Calu3 (cell line): Measurements from ENCODE around the gene MAP2K7. TPM values are rescaled to one million over a fixed set of nuclear protein-coding genes. Genes with fewer than 3 reads are reported as not detected.

Experiments
- BruUV-seq: library from RNA; stranded (reverse); fragments of 400-500 nt; replicated peaks from 2 replicates; lab custom pipeline; 2021; lab: Mats Ljungman, UMichigan
- CTCF ChIA-PET: fragments of 300-600 bp; sonication (Branson Sonifier 250); formaldehyde crosslinking; loops from one replicate; lab custom pipeline; 2022; ENCODE audit warnings: antibody characterized with exemption; lab: Charles Lee
- DNase-seq: peaks from one replicate; pipeline ENCODE4 v3.0.0; 2022
- H3K27ac Mint-ChIP-seq: one replicate; pipeline ENCODE4 v1.8.0; 2022; ENCODE audit warnings: mixed read lengths; ENCODE audit not compliant: unreplicated experiment
- H3K27me3 Mint-ChIP-seq: one replicate; pipeline ENCODE4 v1.8.0; 2022; ENCODE audit warnings: mixed read lengths; ENCODE audit not compliant: unreplicated experiment
- H3K36me3 Mint-ChIP-seq: one replicate; pipeline ENCODE4 v1.8.0; 2022; ENCODE audit warnings: mild to moderate bottlenecking, moderate library complexity, mixed read lengths; ENCODE audit not compliant: insufficient read depth, unreplicated experiment
- H3K4me1 Mint-ChIP-seq: one replicate; pipeline ENCODE4 v1.8.0; 2022; ENCODE audit warnings: mild to moderate bottlenecking, low read depth, mixed read lengths; ENCODE audit not compliant: unreplicated experiment
- H3K4me3 Mint-ChIP-seq: one replicate; pipeline ENCODE4 v1.8.0; 2022; ENCODE audit warnings: mild to moderate bottlenecking, low read depth, moderate library complexity, mixed read lengths; ENCODE audit not compliant: unreplicated experiment
- H3K9me3 Mint-ChIP-seq: one replicate; pipeline ENCODE4 v1.8.0; 2022; ENCODE audit warnings: low read depth, mixed read lengths; ENCODE audit not compliant: unreplicated experiment
- intact Hi-C: fragments of 100-400 bp; cut with micrococcal nuclease; formaldehyde crosslinking; loops from one replicate; pipeline ENCODE4 v1.10.0; 2022; ENCODE audit not compliant: unreplicated experiment
- total RNA-seq: library from RNA; stranded (reverse); gene quantifications from 2 replicates; pipeline ENCODE4 v1.2.3, GENCODE V29; 2022
- TF ChIP-seq, protein P1 (sequence below): fragments of 200-600 bp; IDR thresholded peaks from one replicate; pipeline ENCODE4 v1.8.0; 2022; ENCODE audit warnings: antibody characterized with exemption; ENCODE audit not compliant: unreplicated experiment

The MAP2K7 gene
- total RNA-seq, 1 experiment from 2014 or later: 28.0 TPM

DNA sequence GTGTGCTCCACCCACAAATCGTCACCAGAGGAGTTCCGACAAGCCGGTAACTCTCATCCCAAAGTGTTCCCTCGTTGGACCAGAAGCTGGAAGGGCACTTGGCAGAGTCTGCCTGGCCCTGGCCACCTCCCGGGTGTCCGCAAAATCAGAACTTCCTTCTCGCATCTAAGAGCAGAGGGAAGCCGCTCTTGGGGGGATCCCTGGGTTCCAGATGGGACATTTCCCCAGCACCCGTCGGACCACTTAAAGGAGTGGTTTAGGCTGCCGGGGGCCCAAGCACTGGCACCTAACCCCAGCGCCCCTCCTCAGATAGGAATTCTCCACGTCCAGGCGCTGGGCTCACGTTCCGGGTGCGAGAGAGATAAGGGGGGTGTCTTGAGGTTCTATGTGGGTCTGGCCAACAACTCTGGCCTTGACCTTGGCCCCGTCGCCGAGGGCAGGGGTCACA, 857 bp upstream of the MAP2K7 start:
- intact Hi-C loops: no loop called here
- H3K4me1 Mint-ChIP-seq: peaks cover 16% of the 10 kb centered on the region
- H3K9me3 Mint-ChIP-seq: no peaks in the 10 kb centered on the region
- H3K4me3 Mint-ChIP-seq: peak overlapping the region; percentile 90
- CTCF ChIA-PET: interaction anchor here (0.6 to 1.5 kb wide), 4 partner anchors 8 to 33 kb away, joined by 3 to 5 read pairs (median 4); partner anchors contain the start of gene SNAPC2
- peak overlapping the region; percentile 95 for H3K27ac Mint-ChIP-seq
- BruUV-seq: TSS peak; percentile 81
- no peak for DNase-seq
- no peaks in the 10 kb centered on the region for H3K27me3 Mint-ChIP-seq
- TF ChIP-seq, protein P1, sequence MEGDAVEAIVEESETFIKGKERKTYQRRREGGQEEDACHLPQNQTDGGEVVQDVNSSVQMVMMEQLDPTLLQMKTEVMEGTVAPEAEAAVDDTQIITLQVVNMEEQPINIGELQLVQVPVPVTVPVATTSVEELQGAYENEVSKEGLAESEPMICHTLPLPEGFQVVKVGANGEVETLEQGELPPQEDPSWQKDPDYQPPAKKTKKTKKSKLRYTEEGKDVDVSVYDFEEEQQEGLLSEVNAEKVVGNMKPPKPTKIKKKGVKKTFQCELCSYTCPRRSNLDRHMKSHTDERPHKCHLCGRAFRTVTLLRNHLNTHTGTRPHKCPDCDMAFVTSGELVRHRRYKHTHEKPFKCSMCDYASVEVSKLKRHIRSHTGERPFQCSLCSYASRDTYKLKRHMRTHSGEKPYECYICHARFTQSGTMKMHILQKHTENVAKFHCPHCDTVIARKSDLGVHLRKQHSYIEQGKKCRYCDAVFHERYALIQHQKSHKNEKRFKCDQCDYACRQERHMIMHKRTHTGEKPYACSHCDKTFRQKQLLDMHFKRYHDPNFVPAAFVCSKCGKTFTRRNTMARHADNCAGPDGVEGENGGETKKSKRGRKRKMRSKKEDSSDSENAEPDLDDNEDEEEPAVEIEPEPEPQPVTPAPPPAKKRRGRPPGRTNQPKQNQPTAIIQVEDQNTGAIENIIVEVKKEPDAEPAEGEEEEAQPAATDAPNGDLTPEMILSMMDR: no peak
- peaks cover 45% of the 10 kb centered on the region for H3K36me3 Mint-ChIP-seq

DNA sequence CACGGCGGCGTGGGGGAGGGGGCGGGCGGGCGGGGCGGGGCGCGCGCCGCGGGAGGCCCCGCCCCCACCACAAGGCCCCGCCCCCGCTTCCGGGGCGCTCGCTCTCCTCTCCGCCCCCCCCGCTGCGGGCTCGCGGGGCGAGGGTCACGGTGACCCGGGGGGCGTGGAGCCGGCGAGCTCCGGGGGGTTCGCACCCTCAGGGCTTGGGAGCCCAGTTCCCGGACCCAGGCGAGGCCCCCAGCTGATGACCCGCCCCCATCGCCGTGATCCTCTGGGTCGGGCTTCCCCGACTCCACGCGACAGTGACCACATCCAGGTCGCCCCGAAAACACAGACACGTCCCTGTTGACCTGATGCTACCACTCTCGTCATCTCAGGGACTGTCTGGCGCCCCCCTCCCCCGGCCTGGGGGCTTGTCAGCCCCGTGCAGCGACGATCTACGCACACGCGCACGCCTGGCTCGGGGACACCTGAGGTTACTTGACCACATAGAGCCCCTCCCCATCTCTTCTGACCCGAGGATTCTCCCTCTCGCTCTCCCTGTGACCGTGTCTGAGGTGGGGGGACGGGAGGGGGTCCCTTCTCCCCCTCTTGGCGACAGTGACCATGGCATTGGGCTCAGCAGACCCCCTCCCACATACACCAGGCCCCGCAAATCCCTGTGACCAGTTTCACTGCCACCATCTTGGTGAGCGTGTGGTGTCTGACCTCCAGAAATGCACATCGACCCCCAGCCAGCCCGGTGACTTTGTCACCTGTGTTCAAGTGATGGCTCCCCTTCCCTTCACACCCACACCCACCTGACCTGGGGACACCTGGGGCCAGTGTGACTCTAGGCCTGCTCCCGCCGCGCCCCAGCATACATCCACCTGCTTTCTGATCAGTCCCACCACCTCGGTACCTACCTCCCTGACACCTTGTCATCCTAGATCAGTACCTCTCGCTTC, 670 bp downstream of the MAP2K7 start:
- H3K9me3 Mint-ChIP-seq: no peaks in the 10 kb centered on the region
- DNase-seq: no peak
- no peaks in the 10 kb centered on the region for H3K27me3 Mint-ChIP-seq
- peak overlapping the region; percentile 80 for H3K27ac Mint-ChIP-seq
- CTCF ChIA-PET: interaction anchor here (0.6 to 1.5 kb wide), 3 partner anchors 10 to 51 kb away, joined by 3 to 5 read pairs (median 4); no protein-coding TSS in a partner anchor
- peak overlapping the region; percentile 90 for H3K4me3 Mint-ChIP-seq
- peaks cover 45% of the 10 kb centered on the region for H3K36me3 Mint-ChIP-seq
- TF ChIP-seq, protein P1: no peak
- H3K4me1 Mint-ChIP-seq: peaks cover 16% of the 10 kb centered on the region
- intact Hi-C loops: no loop called here
- BruUV-seq: TSS peak; percentile 69

DNA sequence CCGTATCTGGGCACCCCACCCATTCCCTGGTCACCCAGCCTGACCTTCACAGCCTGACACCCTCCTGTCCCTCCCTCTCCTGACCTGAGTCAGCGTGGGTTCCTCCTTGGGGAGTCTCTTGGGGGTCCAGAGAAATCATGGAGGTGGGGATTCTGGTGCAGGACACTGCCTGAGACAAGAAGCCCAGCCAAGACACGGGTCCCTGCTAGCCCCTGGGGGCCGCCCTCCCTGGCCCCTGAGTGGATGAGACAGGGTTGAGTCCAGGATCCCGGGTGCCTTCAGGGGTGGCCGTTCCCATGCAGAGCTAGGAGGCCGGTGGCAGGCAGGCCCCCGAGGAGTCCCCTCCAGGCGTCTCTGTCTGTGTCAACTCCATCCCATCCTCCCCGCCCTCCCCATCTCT, 1.6 kb downstream of the MAP2K7 start:
- Mint-ChIP-seq H3K4me3 (peak overlapping the region; percentile 90), H3K9me3 (no peaks in the 10 kb centered on the region), H3K36me3 (peaks cover 45% of the 10 kb centered on the region), H3K27me3 (no peaks in the 10 kb centered on the region), H3K4me1 (peaks cover 16% of the 10 kb centered on the region), H3K27ac (peak overlapping the region; percentile 80)
- CTCF ChIA-PET: no interaction called here
- BruUV-seq: no TSS peak
- DNase-seq: no peak
- intact Hi-C loops: no loop called here
- TF ChIP-seq, protein P1: no peak

DNA sequence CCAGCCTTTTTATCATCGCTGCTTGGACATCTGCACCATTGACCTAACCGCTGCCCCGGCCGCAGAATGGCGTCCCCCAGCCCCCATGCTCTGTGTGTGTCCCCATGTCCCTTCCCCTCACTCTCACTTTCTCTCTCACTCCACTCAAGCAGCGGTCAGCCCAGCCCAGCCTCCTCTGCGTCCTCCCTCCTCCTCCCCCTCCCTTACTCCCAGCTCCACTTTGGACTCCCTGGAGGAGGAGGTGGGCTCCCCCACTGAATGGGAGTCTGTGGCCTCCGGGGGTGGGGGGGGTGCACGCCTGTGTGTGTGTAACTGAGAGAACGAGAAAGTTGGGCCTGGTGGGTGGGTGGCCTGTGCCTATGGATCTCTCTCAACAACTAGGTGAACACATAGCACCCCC, 2.2 kb downstream of the MAP2K7 start:
- Mint-ChIP-seq H3K9me3 (no peaks in the 10 kb centered on the region), H3K27me3 (no peaks in the 10 kb centered on the region), H3K4me3 (peak overlapping the region; percentile 90), H3K36me3 (peaks cover 45% of the 10 kb centered on the region), H3K27ac (no peak overlapping the region), H3K4me1 (peaks cover 16% of the 10 kb centered on the region)
- no TSS peak for BruUV-seq
- TF ChIP-seq, protein P1: no peak
- no peak for DNase-seq
- CTCF ChIA-PET: no interaction called here
- intact Hi-C loops: no loop called here
